HFFc6 (cell line): Measurements from ENCODE around the gene KCNA10. TPM values are rescaled to one million over a fixed set of nuclear protein-coding genes. Genes with fewer than 3 reads are reported as not detected.

Source experiments
- DNase-seq: peaks from one replicate; pipeline ENCODE4 v3.0.0-alpha.2; 2018
- H3K27ac Mint-ChIP-seq: 2 replicates; pipeline ENCODE4 v1.8.0; 2020; ENCODE audit warnings: mild to moderate bottlenecking, mixed read lengths
- H3K27me3 Mint-ChIP-seq: 2 replicates; pipeline ENCODE4 v1.8.0; 2021; ENCODE audit warnings: mild to moderate bottlenecking, moderate library complexity, mixed read lengths; ENCODE audit not compliant: insufficient read depth
- H3K36me3 Mint-ChIP-seq: 2 replicates; pipeline ENCODE4 v1.8.0; 2021; ENCODE audit warnings: low read depth, mixed read lengths
- H3K4me1 Mint-ChIP-seq: 2 replicates; pipeline ENCODE4 v1.8.0; 2020; ENCODE audit warnings: low read depth, mixed read lengths
- H3K4me3 Mint-ChIP-seq: 2 replicates; pipeline ENCODE4 v1.8.0; 2020; ENCODE audit warnings: mild to moderate bottlenecking, moderate library complexity, mixed read lengths
- H3K9me3 Mint-ChIP-seq: 2 replicates; pipeline ENCODE4 v1.8.0; 2020; ENCODE audit warnings: mild to moderate bottlenecking, mixed read lengths
- CTCF ChIP-seq: fragments of 200-600 bp; sonication (generic); IDR thresholded peaks from 2 replicates; pipeline ENCODE4 v1.5.0; 2021; ENCODE audit warnings: antibody characterized with exemption, mild to moderate bottlenecking
- total RNA-seq, 6 experiments: library from RNA; stranded (reverse); fragmentation: NEBNext Ultra II Directional; extraction: Animal tissue kit (Norgen Biotek cat#: 25700); gene quantifications; 2 replicates in 1 of 6; 3 replicates in 5 of 6; pipeline ENCODE4 v1.2.3, GENCODE V29; 2021

The KCNA10 gene
- total RNA-seq, 6 experiments from 2014 or later, result not detected

- TF ChIP-seq CTCF, result no peak
- no peaks in the 10 kb centered on the region for H3K4me1 Mint-ChIP-seq
- no peak overlapping the region for H3K4me3 Mint-ChIP-seq
- peaks cover 41% of the 10 kb centered on the region for H3K27me3 Mint-ChIP-seq
- no peak for DNase-seq
- no peaks in the 10 kb centered on the region for H3K36me3 Mint-ChIP-seq
- H3K9me3 Mint-ChIP-seq, result no peaks in the 10 kb centered on the region
- no peak overlapping the region for H3K27ac Mint-ChIP-seq
Observed at GRCh38 chr1:110506541-110506940, 12.4 kb downstream of the KCNA10 start.

DNA sequence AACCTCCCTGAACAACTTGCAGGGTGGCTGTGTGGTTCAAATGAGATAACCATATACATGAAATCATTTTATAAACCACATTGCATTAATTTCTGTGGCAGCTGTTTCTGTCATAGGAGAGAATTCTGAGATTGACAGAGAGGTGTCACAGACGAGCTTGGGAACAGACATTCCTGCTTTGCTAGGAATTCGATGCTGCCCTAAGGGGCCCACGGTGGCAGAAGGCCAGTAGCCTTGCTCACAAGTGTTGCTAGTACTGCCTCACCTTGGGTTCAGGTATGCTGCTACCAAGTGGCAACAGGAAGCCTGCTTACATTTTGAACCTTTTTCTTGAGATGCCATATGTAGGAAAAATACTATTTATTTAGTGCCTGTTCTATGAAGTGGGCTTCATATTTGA is 13.4 kb downstream of the KCNA10 start:
- Mint-ChIP-seq H3K27ac (no peak overlapping the region), H3K9me3 (no peaks in the 10 kb centered on the region), H3K27me3 (peaks cover 40% of the 10 kb centered on the region), H3K4me1 (no peaks in the 10 kb centered on the region), H3K4me3 (no peak overlapping the region), H3K36me3 (no peaks in the 10 kb centered on the region)
- no peak for DNase-seq
- no peak for TF ChIP-seq CTCF

DNA sequence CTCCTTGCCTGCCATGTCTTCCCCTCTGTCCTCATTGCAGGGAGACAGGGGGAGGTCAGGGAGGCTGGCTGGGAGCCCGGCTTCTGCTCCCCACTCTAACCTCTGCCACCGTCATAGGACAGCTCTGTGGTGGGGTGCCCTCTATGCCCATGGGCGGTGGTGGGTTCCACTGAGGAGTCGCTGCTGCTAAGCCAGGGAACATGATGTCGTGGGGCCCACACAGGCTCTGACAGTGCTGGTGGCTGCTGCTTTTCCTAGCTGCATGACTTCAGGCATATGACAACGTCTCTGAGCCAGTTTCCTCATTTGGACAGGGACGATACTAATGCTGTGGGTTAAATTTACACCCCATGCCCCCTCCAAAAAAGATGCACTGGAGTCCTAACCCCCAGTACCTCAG is 14.7 kb downstream of the KCNA10 start:
- Mint-ChIP-seq H3K4me1 (no peaks in the 10 kb centered on the region), H3K27me3 (peaks cover 46% of the 10 kb centered on the region), H3K4me3 (no peak overlapping the region), H3K36me3 (no peaks in the 10 kb centered on the region), H3K27ac (no peak overlapping the region), H3K9me3 (no peaks in the 10 kb centered on the region)
- TF ChIP-seq CTCF, result no peak
- no peak for DNase-seq

- no peak overlapping the region for H3K27ac Mint-ChIP-seq
- H3K27me3 Mint-ChIP-seq, result peaks cover 54% of the 10 kb centered on the region
- no peaks in the 10 kb centered on the region for H3K4me1 Mint-ChIP-seq
- TF ChIP-seq CTCF, result no peak
- DNase-seq, result no peak
- no peaks in the 10 kb centered on the region for H3K9me3 Mint-ChIP-seq
- no peak overlapping the region for H3K4me3 Mint-ChIP-seq
- H3K36me3 Mint-ChIP-seq, result no peaks in the 10 kb centered on the region
Observed at GRCh38 chr1:110503471-110503870, 15.5 kb downstream of the KCNA10 start.

DNA sequence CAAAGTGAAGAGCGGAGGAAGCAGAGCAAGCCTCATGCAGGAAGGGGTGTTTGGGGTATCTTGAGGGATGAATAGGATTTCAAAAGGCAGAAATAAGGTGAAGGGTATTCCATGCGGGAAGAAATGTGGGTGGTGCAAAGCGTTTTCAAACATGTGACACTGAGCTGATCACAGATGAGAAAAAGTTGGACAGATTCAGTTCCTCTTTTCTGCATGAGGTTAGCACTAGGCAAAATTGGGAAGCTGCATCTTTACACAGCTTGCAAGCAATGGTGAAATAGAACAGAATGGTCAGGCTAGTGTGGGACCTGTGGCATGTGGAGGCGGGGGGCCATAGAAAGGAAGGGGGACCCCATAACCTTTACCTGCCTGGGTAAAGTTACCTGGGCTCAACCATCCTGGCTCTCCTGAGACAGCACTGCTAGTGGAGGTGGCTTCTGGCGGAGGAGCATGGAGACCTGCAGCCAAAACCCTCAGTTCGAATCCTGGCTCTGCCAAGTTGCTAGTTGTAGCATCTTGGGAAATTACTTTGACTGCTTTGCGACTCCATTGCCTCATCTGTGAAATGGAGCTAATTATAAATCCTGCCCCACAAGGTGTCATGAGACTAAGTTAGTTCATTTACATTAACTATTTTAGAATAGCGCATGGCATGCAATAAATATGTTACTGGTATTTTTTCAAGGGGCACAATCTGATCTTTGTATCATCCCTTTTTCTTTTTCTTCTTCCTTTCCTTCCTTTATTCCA is 16.4 kb downstream of the KCNA10 start:
- no peak overlapping the region for H3K27ac Mint-ChIP-seq
- H3K27me3 Mint-ChIP-seq, result peaks cover 55% of the 10 kb centered on the region
- no peak overlapping the region for H3K4me3 Mint-ChIP-seq
- no peaks in the 10 kb centered on the region for H3K36me3 Mint-ChIP-seq
- no peak for TF ChIP-seq CTCF
- no peaks in the 10 kb centered on the region for H3K4me1 Mint-ChIP-seq
- DNase-seq, result no peak
- no peaks in the 10 kb centered on the region for H3K9me3 Mint-ChIP-seq
